ENCODE results near the gene ADPRHL1.

DNA sequence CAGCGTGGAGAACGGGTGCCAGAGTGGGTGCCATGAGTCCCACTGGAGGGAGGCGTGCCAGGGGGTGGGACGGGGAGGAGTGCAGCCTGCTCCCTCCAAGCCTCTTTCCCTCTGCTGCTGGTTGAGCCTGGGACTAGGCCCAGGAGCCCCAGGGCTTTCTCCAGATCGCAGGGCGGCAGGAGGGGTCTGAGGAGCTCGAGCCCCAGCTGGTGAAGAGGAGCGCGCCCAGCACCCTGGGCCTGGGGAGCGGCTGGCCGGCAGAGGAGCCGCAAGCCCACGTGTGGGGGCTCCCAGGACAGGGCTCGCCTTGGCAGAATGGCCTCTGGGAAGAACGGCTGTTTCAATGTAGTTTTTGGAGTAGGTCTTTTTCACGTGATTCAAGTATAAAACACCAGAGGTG, 49.4 kb upstream of the ADPRHL1 start:
- TF ChIP-seq CTCF (IDR thresholded peaks at IDR 0.05; ENCODE audit: low read length) (no peak), EZH2 (optimal IDR thresholded peaks at IDR 0.05; ENCODE audit: low read depth, low read length) (no peak), EZH2phosphoT487 (IDR thresholded peaks at IDR 0.05; ENCODE audit: low read length) (no peak)

All from MM.1S (cell line).